NB4 (cell line): ENCODE measurements around the gene C1orf21.

Experiments used
- DNase-seq: peaks from one replicate; pipeline ENCODE4 v3.0.0; 2010; ENCODE audit warnings: low read depth
- H3K4me3 ChIP-seq: one replicate; pipeline ENCODE4 v1.5.1; 2011; ENCODE audit warnings: mild to moderate bottlenecking, low read depth, low read length, moderate library complexity
- MYC ChIP-seq: IDR thresholded peaks from 2 replicates; pipeline ENCODE4 v1.6.1; 2011; ENCODE audit warnings: low read depth, low read length
- POLR2A ChIP-seq: IDR thresholded peaks from 2 replicates; pipeline ENCODE4 v1.6.1; 2011; ENCODE audit warnings: mild to moderate bottlenecking; ENCODE audit not compliant: insufficient read length; ENCODE audit errors: extremely low read depth
- TF ChIP-seq, protein P1 (sequence below): IDR thresholded peaks from 2 replicates; pipeline ENCODE4 v1.6.1; 2011; ENCODE audit warnings: low read depth, low read length
- TF ChIP-seq, protein P2 (sequence below): IDR thresholded peaks from one replicate; pipeline ENCODE4 v1.5.1; 2012; ENCODE audit warnings: low read depth, low read length

Gene C1orf21

DNA sequence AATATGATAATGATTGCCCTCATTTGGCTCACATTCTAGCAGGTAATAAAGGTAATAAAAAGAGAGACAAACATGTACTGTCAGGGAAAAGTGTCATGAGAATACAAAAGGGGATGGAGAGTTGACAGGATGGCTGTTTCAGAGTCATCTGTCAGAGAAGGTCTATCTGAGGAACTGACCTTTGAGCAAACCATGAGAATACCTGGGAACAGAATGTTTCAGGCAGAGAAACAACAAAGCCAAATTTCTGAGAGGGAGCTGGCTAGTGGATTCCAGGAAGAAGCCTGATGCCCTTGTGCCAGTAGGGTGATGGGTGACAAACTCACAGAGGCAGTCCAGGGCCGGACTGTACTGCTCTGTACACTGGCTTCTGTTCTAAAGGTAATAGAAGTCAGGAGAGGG is 107.2 kb downstream of the C1orf21 start:
- DNase-seq: no peak
- no peak overlapping the region for H3K4me3 ChIP-seq

DNA sequence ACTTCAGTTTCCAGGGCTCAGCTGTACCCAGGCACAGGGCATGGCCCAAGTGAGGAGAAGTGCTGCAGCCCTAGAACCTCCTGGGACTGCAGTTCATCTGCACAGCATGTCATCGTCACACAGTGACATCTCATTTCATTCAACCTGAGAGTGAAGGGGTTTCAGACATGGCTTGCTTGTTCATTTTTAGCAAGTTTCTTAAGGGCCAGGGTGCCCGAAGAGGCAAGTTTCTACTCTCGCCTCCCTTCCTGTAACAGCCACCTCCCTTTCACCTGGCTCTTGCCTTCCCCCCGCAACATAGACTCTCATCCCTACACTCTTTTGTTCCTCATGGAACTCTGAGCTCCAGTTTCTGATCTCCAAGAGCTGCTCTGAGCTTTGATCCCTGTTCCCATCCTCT is 108.1 kb downstream of the C1orf21 start:
- TF ChIP-seq, protein P1, sequence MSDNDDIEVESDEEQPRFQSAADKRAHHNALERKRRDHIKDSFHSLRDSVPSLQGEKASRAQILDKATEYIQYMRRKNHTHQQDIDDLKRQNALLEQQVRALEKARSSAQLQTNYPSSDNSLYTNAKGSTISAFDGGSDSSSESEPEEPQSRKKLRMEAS: no peak
- TF ChIP-seq MYC: no peak
- DNase-seq: no peak
- no peak overlapping the region for H3K4me3 ChIP-seq

More for the DNA sequence above, 107.2 kb downstream of the C1orf21 start:
- TF ChIP-seq, protein P2, sequence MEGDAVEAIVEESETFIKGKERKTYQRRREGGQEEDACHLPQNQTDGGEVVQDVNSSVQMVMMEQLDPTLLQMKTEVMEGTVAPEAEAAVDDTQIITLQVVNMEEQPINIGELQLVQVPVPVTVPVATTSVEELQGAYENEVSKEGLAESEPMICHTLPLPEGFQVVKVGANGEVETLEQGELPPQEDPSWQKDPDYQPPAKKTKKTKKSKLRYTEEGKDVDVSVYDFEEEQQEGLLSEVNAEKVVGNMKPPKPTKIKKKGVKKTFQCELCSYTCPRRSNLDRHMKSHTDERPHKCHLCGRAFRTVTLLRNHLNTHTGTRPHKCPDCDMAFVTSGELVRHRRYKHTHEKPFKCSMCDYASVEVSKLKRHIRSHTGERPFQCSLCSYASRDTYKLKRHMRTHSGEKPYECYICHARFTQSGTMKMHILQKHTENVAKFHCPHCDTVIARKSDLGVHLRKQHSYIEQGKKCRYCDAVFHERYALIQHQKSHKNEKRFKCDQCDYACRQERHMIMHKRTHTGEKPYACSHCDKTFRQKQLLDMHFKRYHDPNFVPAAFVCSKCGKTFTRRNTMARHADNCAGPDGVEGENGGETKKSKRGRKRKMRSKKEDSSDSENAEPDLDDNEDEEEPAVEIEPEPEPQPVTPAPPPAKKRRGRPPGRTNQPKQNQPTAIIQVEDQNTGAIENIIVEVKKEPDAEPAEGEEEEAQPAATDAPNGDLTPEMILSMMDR: no peak
- TF ChIP-seq, protein P1: no peak
- TF ChIP-seq MYC: no peak

DNA sequence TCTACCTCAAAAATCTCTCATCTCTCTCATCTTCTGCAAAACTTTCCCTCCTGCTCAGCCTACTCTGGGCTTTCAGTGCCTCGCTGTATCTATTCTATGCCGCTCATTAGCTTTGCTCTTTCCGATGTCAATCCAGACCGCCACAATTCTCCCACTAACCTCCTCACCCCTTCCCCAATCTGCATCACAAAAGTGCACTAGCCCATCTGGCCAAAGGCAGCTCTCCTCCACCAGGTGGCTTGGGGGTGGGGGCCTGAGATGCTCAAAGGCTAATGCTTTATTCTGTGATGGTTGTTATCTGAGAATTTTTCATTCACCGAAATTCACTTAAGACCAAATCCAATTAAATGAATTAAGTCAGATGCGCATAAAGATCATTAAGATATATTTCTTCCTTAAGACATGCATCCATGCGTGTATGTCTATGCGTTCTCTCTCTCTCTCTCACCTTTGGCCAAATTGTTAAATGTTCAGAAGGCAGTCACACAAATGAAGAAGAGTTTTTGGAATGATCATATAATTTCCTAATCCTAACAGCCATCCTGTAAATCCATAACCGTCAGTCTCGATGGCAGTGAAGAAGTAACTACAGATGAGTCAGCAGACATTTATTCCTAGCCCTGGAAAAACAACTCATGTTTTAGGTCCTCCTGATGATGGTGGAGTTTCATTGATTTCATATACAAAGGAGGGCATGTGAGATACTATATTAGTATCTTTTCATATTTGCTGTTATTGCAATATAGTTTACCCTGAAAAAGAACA is 111.3 kb downstream of the C1orf21 start:
- no peak for DNase-seq
- no peak overlapping the region for H3K4me3 ChIP-seq
- TF ChIP-seq, protein P1: no peak

DNA sequence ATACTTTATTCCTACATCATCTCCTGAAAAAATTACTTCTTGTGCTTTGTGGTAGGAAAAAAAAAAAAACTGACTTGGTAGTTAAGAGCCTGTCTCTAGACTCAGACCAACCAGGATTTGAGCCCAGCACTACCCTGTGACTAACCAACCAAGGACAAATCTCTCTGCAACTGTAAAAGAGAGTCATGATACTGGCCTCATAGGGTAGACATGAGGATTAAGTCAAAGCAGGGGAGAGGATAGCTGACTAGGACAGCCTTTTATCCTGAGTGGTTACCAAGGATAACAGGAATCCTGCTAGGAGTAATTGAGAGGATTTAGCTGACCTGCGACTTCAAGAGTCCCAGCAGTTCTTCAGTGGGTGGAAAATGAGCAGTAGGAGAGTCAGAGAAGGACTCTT is 112.8 kb downstream of the C1orf21 start:
- no peak for DNase-seq
- TF ChIP-seq, protein P1: no peak
- TF ChIP-seq POLR2A (no peak), MYC (no peak)
- TF ChIP-seq, protein P2: no peak
- H3K4me3 ChIP-seq: no peak overlapping the region

DNA sequence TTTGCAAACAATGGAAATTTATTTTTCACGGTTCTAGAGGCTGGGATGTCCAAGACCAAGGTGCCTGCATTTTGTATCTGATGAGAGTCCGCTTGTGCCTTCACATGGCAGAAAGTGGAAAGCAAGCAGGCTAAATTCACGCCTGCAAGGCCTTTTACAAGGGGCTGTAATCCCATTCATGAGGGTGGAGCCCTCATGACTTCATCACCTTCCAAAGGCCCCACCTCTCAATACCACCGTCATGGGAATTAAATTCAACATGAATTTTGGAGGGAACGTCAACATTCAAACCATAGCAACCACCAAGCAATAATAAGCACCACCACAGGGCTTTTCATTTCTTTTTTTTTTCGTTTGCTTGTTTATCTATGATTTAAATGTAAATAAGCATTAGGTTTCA is 115.3 kb downstream of the C1orf21 start:
- DNase-seq: no peak
- TF ChIP-seq, protein P2: no peak
- TF ChIP-seq MYC (no peak), POLR2A (no peak)
- TF ChIP-seq, protein P1: no peak
- H3K4me3 ChIP-seq: no peak overlapping the region

DNA sequence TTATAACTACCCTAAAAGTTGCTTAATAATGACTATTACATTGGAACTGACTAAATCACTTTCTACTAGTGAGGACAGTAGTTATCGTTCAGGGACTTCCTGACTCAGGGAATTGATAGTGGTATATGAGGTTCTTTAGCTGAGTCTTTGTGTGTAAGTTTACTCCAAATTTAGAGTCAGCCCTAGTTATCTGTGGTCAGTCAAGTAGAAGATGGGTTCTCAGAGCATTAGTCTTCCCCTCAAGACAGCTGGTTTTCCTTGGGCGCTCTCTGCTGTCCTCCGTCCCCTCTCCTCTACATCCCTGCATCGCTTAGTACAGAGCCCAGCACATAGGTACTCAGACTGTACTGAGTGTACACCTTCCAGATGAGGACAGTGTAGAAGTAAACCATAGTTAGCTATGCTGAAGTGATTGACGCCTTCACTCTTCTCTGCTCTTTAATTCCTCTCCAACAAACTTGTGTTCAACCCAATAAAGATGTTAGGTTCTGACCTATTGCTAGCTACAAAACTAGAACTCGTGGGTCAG is 116.5 kb downstream of the C1orf21 start:
- DNase-seq: no peak
- no peak overlapping the region for H3K4me3 ChIP-seq
- TF ChIP-seq MYC (no peak), POLR2A (no peak)
- TF ChIP-seq, protein P2: no peak
- TF ChIP-seq, protein P1: no peak
